CD4-positive, alpha-beta memory T cell (primary cell): Measurements from ENCODE around the gene ADGRL3. TPM values are rescaled to one million over a fixed set of nuclear protein-coding genes. Genes with fewer than 3 reads are reported as not detected.

Source experiments
- CTCF ChIA-PET: fragments of 350-600 bp; sonication (Branson Sonifier 250); formaldehyde crosslinking; loops from one replicate; lab custom pipeline; 2021; ENCODE audit warnings: inconsistent platforms; ENCODE audit not compliant: partially characterized antibody; lab: Charles Lee
- POLR2A ChIA-PET: fragments of 350-600 bp; sonication (Branson Sonifier 250); formaldehyde crosslinking; loops from one replicate; lab custom pipeline; 2021; ENCODE audit not compliant: partially characterized antibody; lab: Charles Lee
- DNase-seq, 5 donors: peaks; one replicate each; pipeline versions ENCODE4 v3.0.0 to v3.0.0-alpha.2; 2020 to 2022; ENCODE audit warnings: mixed read lengths in 1 of 5
- H3K27ac ChIP-seq: one replicate; pipeline ENCODE4 v1.7.0; 2013; ENCODE audit warnings: low read depth, low read length
- H3K27me3 ChIP-seq: 2 replicates; pipeline ENCODE4 v1.7.0; 2013; ENCODE audit warnings: mild to moderate bottlenecking, low read length, moderate library complexity; ENCODE audit not compliant: insufficient read depth
- H3K36me3 ChIP-seq: 2 replicates; pipeline ENCODE4 v1.7.0; 2013; ENCODE audit warnings: mild to moderate bottlenecking, low read length, moderate library complexity; ENCODE audit not compliant: insufficient read depth
- H3K4me1 ChIP-seq: 2 replicates; pipeline ENCODE4 v1.7.0; 2013; ENCODE audit warnings: mild to moderate bottlenecking, low read length, moderate library complexity; ENCODE audit not compliant: insufficient read depth
- H3K4me3 ChIP-seq, 2 donors: one replicate each; pipeline ENCODE4 v1.7.0; 2013; ENCODE audit warnings: low read length in 2 of 2, mild to moderate bottlenecking in 1 of 2
- H3K9me3 ChIP-seq, 2 donors: one replicate each; pipeline ENCODE4 v1.7.0; 2013; ENCODE audit warnings: low read length in 2 of 2, control low read depth in 1 of 2; ENCODE audit not compliant: control insufficient read depth in 1 of 2
- H3K27ac Mint-ChIP-seq, 7 donors: one replicate each; pipeline ENCODE4 v1.8.0; 2020 to 2021; ENCODE audit warnings: mixed read lengths in 7 of 7, mild to moderate bottlenecking in 6 of 7, inconsistent platforms in 3 of 7, moderate library complexity in 3 of 7
- H3K27me3 Mint-ChIP-seq, 2 donors: one replicate each; pipeline ENCODE4 v1.8.0; 2020 to 2021; ENCODE audit warnings: mixed read lengths in 2 of 2
- H3K36me3 Mint-ChIP-seq, 2 donors: one replicate each; pipeline ENCODE4 v1.8.0; 2020 to 2021; ENCODE audit warnings: mixed read lengths in 2 of 2, inconsistent platforms in 1 of 2, mild to moderate bottlenecking in 1 of 2
- H3K4me1 Mint-ChIP-seq, 4 donors: one replicate each; pipeline ENCODE4 v1.8.0; 2020 to 2021; ENCODE audit warnings: mixed read lengths in 4 of 4, mild to moderate bottlenecking in 1 of 4
- H3K4me3 Mint-ChIP-seq, 8 donors: one replicate each; pipeline ENCODE4 v1.8.0; 2020 to 2021; ENCODE audit warnings: mixed read lengths in 8 of 8, mild to moderate bottlenecking in 7 of 8, moderate library complexity in 6 of 8, inconsistent platforms in 3 of 8
- H3K9me3 Mint-ChIP-seq, 8 donors: one replicate each; pipeline ENCODE4 v1.8.0; 2020 to 2021; ENCODE audit warnings: mixed read lengths in 8 of 8, mild to moderate bottlenecking in 5 of 8, inconsistent platforms in 3 of 8, moderate library complexity in 1 of 8
- intact Hi-C: fragments of 100-400 bp; cut with micrococcal nuclease; formaldehyde crosslinking; loops from one replicate; pipeline ENCODE4 v1.15.1; 2023
- polyA plus RNA-seq, 2 donors: library from polyadenylated mRNA; unstranded; fragments of 300-500 nt; fragmentation: Illumina TruSeq; gene quantifications; one replicate each; pipeline ENCODE4 v1.2.3, GENCODE V29; 2021
- total RNA-seq, 2 experiments: library from RNA; stranded (reverse); gene quantifications; one replicate each; pipeline ENCODE4 v1.2.3, GENCODE V29; 2021

ADGRL3 gene
- total and polyA plus RNA-seq, 4 experiments from 2014 or later = not detected

DNA sequence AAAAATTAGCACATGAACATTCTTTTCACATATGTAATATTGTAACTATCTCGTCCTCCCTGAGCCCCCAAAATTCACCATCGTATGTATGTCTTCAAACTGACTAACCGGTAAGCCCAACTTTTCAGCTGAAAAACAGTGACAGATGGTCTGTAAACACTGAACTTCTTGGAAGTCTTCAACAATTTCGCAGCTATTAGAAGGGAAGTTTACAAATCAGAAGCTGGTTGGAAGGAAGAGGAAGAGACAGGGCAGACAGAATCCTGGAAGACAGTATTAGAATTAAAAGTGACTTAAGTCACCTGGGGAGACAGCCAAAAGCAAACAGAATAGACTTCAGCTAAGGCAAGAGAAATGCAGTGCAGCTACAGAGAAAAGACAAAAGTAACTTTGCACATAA lies 858.4 kb downstream of the ADGRL3 start:
- no peaks in the 10 kb centered on the region for H3K36me3 Mint-ChIP-seq
- H3K27ac Mint-ChIP-seq = no peak overlapping the region
- intact Hi-C loops = no loop called here
- H3K4me3 Mint-ChIP-seq = no peak overlapping the region
- no peaks in the 10 kb centered on the region for H3K27me3 Mint-ChIP-seq
- CTCF ChIA-PET = no interaction called here
- H3K4me3 ChIP-seq = no peak overlapping the region
- no peaks in the 10 kb centered on the region for H3K9me3 ChIP-seq
- H3K4me1 Mint-ChIP-seq = no peaks in the 10 kb centered on the region
- H3K9me3 Mint-ChIP-seq = peaks cover 0 to 20% (median 10%) of the 10 kb centered on the region in 8 donors
- no peak for DNase-seq
- no peak overlapping the region for H3K27ac ChIP-seq
- H3K27me3 ChIP-seq = no peaks in the 10 kb centered on the region
- no peaks in the 10 kb centered on the region for H3K36me3 ChIP-seq
- POLR2A ChIA-PET = no interaction called here
- H3K4me1 ChIP-seq = no peaks in the 10 kb centered on the region

DNA sequence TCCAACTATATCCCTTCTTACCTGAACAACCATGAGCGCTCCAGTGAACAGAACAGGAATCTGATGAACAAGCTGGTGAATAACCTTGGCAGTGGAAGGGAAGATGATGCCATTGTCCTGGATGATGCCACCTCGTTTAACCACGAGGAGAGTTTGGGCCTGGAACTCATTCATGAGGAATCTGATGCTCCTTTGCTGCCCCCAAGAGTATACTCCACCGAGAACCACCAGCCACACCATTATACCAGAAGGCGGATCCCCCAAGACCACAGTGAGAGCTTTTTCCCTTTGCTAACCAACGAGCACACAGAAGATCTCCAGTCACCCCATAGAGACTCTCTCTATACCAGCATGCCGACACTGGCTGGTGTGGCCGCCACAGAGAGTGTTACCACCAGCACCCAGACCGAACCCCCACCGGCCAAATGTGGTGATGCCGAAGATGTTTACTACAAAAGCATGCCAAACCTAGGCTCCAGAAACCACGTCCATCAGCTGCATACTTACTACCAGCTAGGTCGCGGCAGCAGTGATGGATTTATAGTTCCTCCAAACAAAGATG lies 870.2 kb downstream of the ADGRL3 start:
- no peak overlapping the region for H3K4me3 ChIP-seq
- CTCF ChIA-PET = no interaction called here

DNA sequence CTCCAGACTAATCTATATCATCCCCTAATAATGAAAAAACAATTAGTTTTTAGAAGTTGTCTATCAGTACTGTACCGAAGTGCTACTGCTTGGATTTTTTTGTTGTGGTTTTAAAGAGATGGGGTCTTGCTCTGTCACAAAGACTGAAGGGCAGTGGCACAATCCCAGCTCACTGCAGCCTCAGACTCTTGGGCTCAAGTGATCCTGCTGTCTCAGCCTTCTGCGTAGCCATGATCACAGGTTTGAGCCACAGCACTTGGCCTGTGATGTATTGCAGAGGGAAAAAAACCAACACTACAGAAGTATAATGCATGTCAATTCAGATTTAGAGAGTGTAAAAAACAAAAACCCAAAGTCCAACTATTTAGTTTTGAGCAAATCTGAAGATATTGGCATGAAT lies 875.0 kb downstream of the ADGRL3 start:
- Histone ChIP-seq H3K4me3 (no peak overlapping the region), H3K36me3 (no peaks in the 10 kb centered on the region), H3K27me3 (no peaks in the 10 kb centered on the region), H3K27ac (no peak overlapping the region), H3K9me3 (no peaks in the 10 kb centered on the region), H3K4me1 (no peaks in the 10 kb centered on the region)
- H3K4me3 Mint-ChIP-seq = no peak overlapping the region
- no peak overlapping the region for H3K27ac Mint-ChIP-seq
- intact Hi-C loops = no loop called here
- H3K9me3 Mint-ChIP-seq = peaks cover 0 to 20% (median 7%) of the 10 kb centered on the region in 8 donors
- DNase-seq = no peak
- no peaks in the 10 kb centered on the region for H3K36me3 Mint-ChIP-seq
- ChIA-PET POLR2A (no interaction called here), CTCF (no interaction called here)
- H3K4me1 Mint-ChIP-seq = no peaks in the 10 kb centered on the region
- H3K27me3 Mint-ChIP-seq = no peaks in the 10 kb centered on the region

More for the DNA sequence above, 870.2 kb downstream of the ADGRL3 start:
- Histone ChIP-seq H3K27ac (no peak overlapping the region), H3K9me3 (no peaks in the 10 kb centered on the region), H3K4me1 (no peaks in the 10 kb centered on the region), H3K27me3 (no peaks in the 10 kb centered on the region), H3K36me3 (no peaks in the 10 kb centered on the region)
- intact Hi-C loops = no loop called here
- Mint-ChIP-seq H3K27ac (no peak overlapping the region), H3K9me3 (peaks cover 0 to 22% (median 7%) of the 10 kb centered on the region in 8 donors), H3K4me1 (no peaks in the 10 kb centered on the region), H3K4me3 (no peak overlapping the region), H3K27me3 (no peaks in the 10 kb centered on the region), H3K36me3 (no peaks in the 10 kb centered on the region)
- POLR2A ChIA-PET = no interaction called here
- no peak for DNase-seq

DNA sequence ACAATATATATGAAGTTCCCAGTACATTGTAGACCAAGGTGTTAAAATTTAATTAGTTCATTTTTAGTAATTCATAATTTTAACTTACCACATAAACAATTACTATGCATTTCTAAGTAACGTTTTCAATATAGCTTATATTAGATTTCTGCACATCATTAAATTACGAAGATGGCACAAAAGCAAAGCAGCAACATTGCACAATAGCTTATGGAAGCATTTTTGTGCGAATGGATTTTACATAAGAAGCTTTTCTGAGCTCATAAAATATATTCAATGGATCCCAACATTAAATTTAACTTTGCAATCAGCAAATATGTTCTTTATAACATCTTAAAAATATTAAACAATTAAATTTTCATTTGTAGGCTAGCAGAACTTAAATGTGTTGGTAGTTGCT lies 875.4 kb downstream of the ADGRL3 start:
- Histone ChIP-seq H3K27me3 (no peaks in the 10 kb centered on the region), H3K27ac (no peak overlapping the region), H3K9me3 (no peaks in the 10 kb centered on the region), H3K36me3 (no peaks in the 10 kb centered on the region), H3K4me1 (no peaks in the 10 kb centered on the region), H3K4me3 (no peak overlapping the region)
- no peak for DNase-seq
- no peak overlapping the region for H3K27ac Mint-ChIP-seq
- no peaks in the 10 kb centered on the region for H3K36me3 Mint-ChIP-seq
- ChIA-PET CTCF (no interaction called here), POLR2A (no interaction called here)
- no peaks in the 10 kb centered on the region for H3K4me1 Mint-ChIP-seq
- peaks cover 0 to 16% (median 6%) of the 10 kb centered on the region in 8 donors for H3K9me3 Mint-ChIP-seq
- intact Hi-C loops = no loop called here
- no peak overlapping the region for H3K4me3 Mint-ChIP-seq
- no peaks in the 10 kb centered on the region for H3K27me3 Mint-ChIP-seq

DNA sequence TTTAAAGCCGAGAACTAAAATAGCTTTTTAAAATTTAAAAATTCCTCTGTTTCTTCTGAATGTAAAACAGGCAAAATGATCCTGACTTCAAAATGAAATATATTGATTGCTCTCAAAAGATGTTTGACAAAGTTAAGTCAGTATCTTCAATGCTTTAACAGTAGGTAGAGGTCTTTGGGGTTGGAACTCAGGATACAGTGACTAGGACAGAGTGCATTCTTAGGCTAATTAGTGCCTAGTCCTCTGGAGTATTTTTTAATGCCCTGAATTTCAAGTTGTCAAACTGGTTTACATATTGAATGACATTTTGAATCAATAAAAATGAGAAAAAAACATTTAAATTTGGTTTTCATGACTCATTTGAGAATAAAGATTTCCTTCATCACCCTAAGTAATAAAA lies 877.3 kb downstream of the ADGRL3 start:
- no peaks in the 10 kb centered on the region for H3K36me3 Mint-ChIP-seq
- DNase-seq = no peak
- ChIA-PET CTCF (no interaction called here), POLR2A (no interaction called here)
- H3K4me1 Mint-ChIP-seq = no peaks in the 10 kb centered on the region
- H3K4me3 Mint-ChIP-seq = no peak overlapping the region
- H3K27ac Mint-ChIP-seq = no peak overlapping the region
- peaks cover 0 to 10% (median 4%) of the 10 kb centered on the region in 8 donors for H3K9me3 Mint-ChIP-seq
- no peaks in the 10 kb centered on the region for H3K27me3 Mint-ChIP-seq
- no peaks in the 10 kb centered on the region for H3K36me3 ChIP-seq
- no peaks in the 10 kb centered on the region for H3K27me3 ChIP-seq
- intact Hi-C loops = no loop called here
- H3K9me3 ChIP-seq = no peaks in the 10 kb centered on the region
- H3K4me1 ChIP-seq = no peaks in the 10 kb centered on the region
- H3K4me3 ChIP-seq = no peak overlapping the region
- no peak overlapping the region for H3K27ac ChIP-seq

DNA sequence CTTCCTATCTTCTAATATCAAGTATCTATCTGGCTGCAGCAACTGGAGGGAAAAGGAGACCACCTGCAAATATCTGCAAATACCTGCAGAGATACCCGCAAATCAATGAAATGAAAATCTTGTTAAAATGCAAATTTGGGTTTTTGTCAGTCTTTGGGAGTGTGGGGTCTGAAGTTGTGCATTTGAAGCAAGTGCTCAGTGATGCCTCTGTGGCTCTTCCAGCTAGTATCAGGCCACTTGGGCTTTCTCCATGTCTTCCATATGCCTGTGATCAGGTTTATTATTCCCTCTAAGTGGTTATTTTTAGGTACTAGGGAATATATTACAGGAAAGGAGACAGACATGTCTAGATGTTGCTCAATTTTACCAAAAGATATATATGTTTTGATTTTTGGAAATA lies 880.3 kb downstream of the ADGRL3 start:
- Histone ChIP-seq H3K27ac (no peak overlapping the region), H3K4me1 (no peaks in the 10 kb centered on the region), H3K4me3 (no peak overlapping the region), H3K36me3 (no peaks in the 10 kb centered on the region), H3K9me3 (no peaks in the 10 kb centered on the region), H3K27me3 (no peaks in the 10 kb centered on the region)
- Mint-ChIP-seq H3K27me3 (no peaks in the 10 kb centered on the region), H3K27ac (no peak overlapping the region), H3K9me3 (peaks cover 0 to 10% (median 1%) of the 10 kb centered on the region in 8 donors), H3K4me1 (no peaks in the 10 kb centered on the region), H3K4me3 (no peak overlapping the region), H3K36me3 (no peaks in the 10 kb centered on the region)
- no peak for DNase-seq
- POLR2A ChIA-PET = no interaction called here
- intact Hi-C loops = no loop called here
- CTCF ChIA-PET = no interaction called here

DNA sequence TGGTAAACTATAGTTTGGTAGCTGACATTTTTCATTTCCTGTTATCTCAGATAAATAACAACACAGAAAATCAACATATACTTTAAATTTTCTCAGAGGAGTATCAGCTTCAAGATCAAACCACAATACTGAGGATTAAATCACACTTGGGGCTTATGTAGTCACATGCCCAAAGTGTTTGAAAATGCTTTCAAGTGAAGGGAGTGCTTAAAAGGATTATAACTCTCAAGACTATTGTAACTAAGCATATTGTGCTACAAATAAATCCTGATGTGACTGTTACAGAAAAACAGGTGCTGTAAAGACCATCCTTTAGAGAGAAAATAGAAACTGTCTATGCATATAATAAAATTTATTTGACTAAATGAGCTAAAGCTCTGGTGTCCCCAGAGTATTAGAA lies 887.6 kb downstream of the ADGRL3 start:
- DNase-seq = no peak
- no peaks in the 10 kb centered on the region for H3K27me3 ChIP-seq
- H3K36me3 Mint-ChIP-seq = no peaks in the 10 kb centered on the region
- intact Hi-C loops = no loop called here
- no peak overlapping the region for H3K4me3 Mint-ChIP-seq
- H3K9me3 ChIP-seq = no peaks in the 10 kb centered on the region
- H3K4me3 ChIP-seq = no peak overlapping the region
- H3K4me1 Mint-ChIP-seq = no peaks in the 10 kb centered on the region
- peaks cover 3 to 32% (median 13%) of the 10 kb centered on the region in 8 donors for H3K9me3 Mint-ChIP-seq
- H3K27me3 Mint-ChIP-seq = no peaks in the 10 kb centered on the region
- H3K36me3 ChIP-seq = no peaks in the 10 kb centered on the region
- no peak overlapping the region for H3K27ac Mint-ChIP-seq
- H3K27ac ChIP-seq = no peak overlapping the region
- no peaks in the 10 kb centered on the region for H3K4me1 ChIP-seq
- ChIA-PET POLR2A (no interaction called here), CTCF (no interaction called here)

DNA sequence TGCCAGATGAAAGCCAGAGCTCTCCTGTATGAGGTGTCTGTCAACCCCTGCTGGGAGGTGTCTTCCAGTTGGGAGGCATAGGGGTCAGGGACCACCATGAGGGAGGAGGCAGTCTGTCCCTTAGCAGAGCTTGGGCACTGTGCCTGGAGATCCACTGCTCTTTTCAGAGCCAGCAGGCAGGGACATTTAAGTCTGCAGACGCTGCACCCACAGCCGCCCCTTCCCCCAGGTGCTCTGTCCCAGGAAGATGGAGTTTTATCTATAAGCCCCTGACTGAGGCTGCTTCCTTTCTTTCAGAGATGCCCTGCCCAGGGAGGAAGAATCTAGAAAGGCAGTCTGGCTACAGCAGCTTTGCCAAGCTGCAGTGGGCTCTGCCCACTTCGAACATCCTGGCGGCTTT lies 893.6 kb downstream of the ADGRL3 start:
- H3K4me3 ChIP-seq = no peak overlapping the region
- H3K27me3 ChIP-seq = no peaks in the 10 kb centered on the region
- no peak overlapping the region for H3K4me3 Mint-ChIP-seq
- POLR2A ChIA-PET = no interaction called here
- no peaks in the 10 kb centered on the region for H3K4me1 Mint-ChIP-seq
- H3K36me3 Mint-ChIP-seq = no peaks in the 10 kb centered on the region
- H3K4me1 ChIP-seq = no peaks in the 10 kb centered on the region
- H3K27ac Mint-ChIP-seq = no peak overlapping the region
- H3K36me3 ChIP-seq = no peaks in the 10 kb centered on the region
- CTCF ChIA-PET = interaction anchor here (1.4 kb wide), 1 partner anchor 9 kb away, joined by 3 read pairs; no protein-coding TSS in a partner anchor
- H3K27ac ChIP-seq = no peak overlapping the region
- H3K27me3 Mint-ChIP-seq = no peaks in the 10 kb centered on the region
- H3K9me3 Mint-ChIP-seq = peaks cover 5 to 39% (median 21%) of the 10 kb centered on the region in 8 donors
- intact Hi-C loops = no loop called here
- no peak for DNase-seq
- H3K9me3 ChIP-seq = no peaks in the 10 kb centered on the region
